Spinal cord (tissue), 10 donors: ENCODE results near the gene NRN1L. TPM values are rescaled to one million over a fixed set of nuclear protein-coding genes. Genes with fewer than 3 reads are reported as not detected.

Experiments used
- DNase-seq, 6 donors: peaks; one replicate each; pipeline versions ENCODE4 v3.0.0 to v3.0.0-alpha.2; 2013 to 2015; ENCODE audit warnings: low spot score in 6 of 6, low read depth in 4 of 6
- H3K27ac ChIP-seq: one replicate; pipeline ENCODE4 v1.5.1; 2013; ENCODE audit warnings: low read depth, low read length, control low read depth
- H3K27me3 ChIP-seq: one replicate; pipeline ENCODE4 v1.6.1; 2013; ENCODE audit warnings: low read length; ENCODE audit not compliant: control insufficient read depth, insufficient read depth
- H3K36me3 ChIP-seq: one replicate; pipeline ENCODE4 v1.6.1; 2013; ENCODE audit warnings: low read length; ENCODE audit not compliant: control insufficient read depth, insufficient read depth
- H3K4me1 ChIP-seq: one replicate; pipeline ENCODE4 v1.6.1; 2013; ENCODE audit warnings: low read length; ENCODE audit not compliant: control insufficient read depth, insufficient read depth
- H3K4me3 ChIP-seq: one replicate; pipeline ENCODE4 v1.5.1; 2013; ENCODE audit warnings: low read depth, low read length, control low read depth
- H3K9me3 ChIP-seq: one replicate; pipeline ENCODE4 v1.6.1; 2013; ENCODE audit warnings: low read length; ENCODE audit not compliant: control insufficient read depth, insufficient read depth
- WGBS: methylation state at CpG from one replicate; pipeline ENCODE4 v1.1.5; 2013; ENCODE audit warnings: missing lambda C conversion rate; ENCODE audit not compliant: insufficient coverage; 5-methylcytosine and 5-hydroxymethylcytosine counted together
- polyA plus RNA-seq, 2 donors: library from polyadenylated mRNA; unstranded; fragments of 120-200 nt; gene quantifications; one replicate each; pipeline ENCODE4 v1.2.1, GENCODE V29; 2013; ENCODE audit not compliant: insufficient read length in 2 of 2
- total RNA-seq, 2 donors: library from RNA; depleted of rRNA in 1 of 2; stranded (reverse); fragments of 120-200 nt in 1 of 2; fragments of >200 nt in 1 of 2; gene quantifications; one replicate each; pipeline versions ENCODE4 v1.2.3 to v1.2.4, GENCODE V29; 2013 to 2014
- donor health status: healthy.

NRN1L gene
- total and polyA plus RNA-seq, 4 donors = 0.89 to 2.5 (median 1.5) TPM

GRCh38 chr16:67888331-67888730, 3.6 kb downstream of the NRN1L start:
- Histone ChIP-seq H3K27ac (peak overlapping the region; percentile 37), H3K27me3 (no peaks in the 10 kb centered on the region), H3K4me1 (peaks cover 26% of the 10 kb centered on the region), H3K36me3 (peaks cover 32% of the 10 kb centered on the region), H3K9me3 (no peaks in the 10 kb centered on the region), H3K4me3 (no peak overlapping the region)
- 67% methylated on average over 1 of the region's 3 CpGs for WGBS
- peak in 1 of 6 donors; percentile 31 for DNase-seq

GRCh38 chr16:67892375-67892774, 7.7 kb downstream of the NRN1L start:
- no CpG with 5 or more reads among the region's 5 CpGs for WGBS
- H3K27ac ChIP-seq = no peak overlapping the region

GRCh38 chr16:67892899-67893742, 8.4 kb downstream of the NRN1L start, which contains the start of gene PSKH1:
PSKH1 (plus strand) TSS chr16:67893254; CDS start chr16:67908750, 15,496 bp downstream.
- DNase-seq = peak; percentile 74 to 99 (median 94)
- Histone ChIP-seq H3K27me3 (no peaks in the 10 kb centered on the region), H3K4me1 (peaks cover 39% of the 10 kb centered on the region), H3K27ac (peak within 1 kb of the TSS; percentile 86), H3K9me3 (no peaks in the 10 kb centered on the region), H3K4me3 (peak within 1 kb of the TSS; percentile 82), H3K36me3 (no peaks in the 10 kb centered on the region)
- under 1% methylated on average over 90 of the region's 90 CpGs for WGBS

More at GRCh38 chr16:67892375-67892774, 7.7 kb downstream of the NRN1L start:
- Histone ChIP-seq H3K4me1 (peaks cover 34% of the 10 kb centered on the region), H3K4me3 (peak overlapping the region; percentile 63), H3K9me3 (no peaks in the 10 kb centered on the region), H3K27me3 (no peaks in the 10 kb centered on the region), H3K36me3 (no peaks in the 10 kb centered on the region)
- DNase-seq = no peak

- Histone ChIP-seq H3K27me3 (no peaks in the 10 kb centered on the region), H3K4me3 (peak overlapping the region; percentile 82), H3K27ac (peak overlapping the region; percentile 86), H3K9me3 (no peaks in the 10 kb centered on the region), H3K36me3 (no peaks in the 10 kb centered on the region), H3K4me1 (peaks cover 38% of the 10 kb centered on the region)
- 23% methylated on average over 8 of the region's 14 CpGs for WGBS
- DNase-seq = no peak
Observed at GRCh38 chr16:67893743-67894399, 9.2 kb downstream of the NRN1L start.

- no peaks in the 10 kb centered on the region for H3K27me3 ChIP-seq
- peak overlapping the region; percentile 86 for H3K27ac ChIP-seq
- peak in 3 of 6 donors; percentile 42 to 91 (median 63) for DNase-seq
Observed at GRCh38 chr16:67897231-67897630, 12.5 kb downstream of the NRN1L start.

GRCh38 chr16:67901734-67902133, 17.0 kb downstream of the NRN1L start:
- no peak for DNase-seq
- Histone ChIP-seq H3K4me1 (peaks cover 12% of the 10 kb centered on the region), H3K9me3 (no peaks in the 10 kb centered on the region), H3K4me3 (no peak overlapping the region), H3K36me3 (peaks cover 14% of the 10 kb centered on the region), H3K27me3 (no peaks in the 10 kb centered on the region), H3K27ac (no peak overlapping the region)
- 84% methylated on average over 2 of the region's 5 CpGs for whole genome bisulfite sequencing

More at GRCh38 chr16:67897231-67897630, 12.5 kb downstream of the NRN1L start:
- Histone ChIP-seq H3K36me3 (peaks cover 7% of the 10 kb centered on the region), H3K4me3 (no peak overlapping the region), H3K9me3 (no peaks in the 10 kb centered on the region), H3K4me1 (peaks cover 38% of the 10 kb centered on the region)
- 47% methylated on average over 2 of the region's 3 CpGs for WGBS

GRCh38 chr16:67902831-67903230, 18.1 kb downstream of the NRN1L start:
- H3K27ac ChIP-seq = peak overlapping the region; percentile 2
- no peak for DNase-seq
- 68% methylated on average over 3 of the region's 4 CpGs for WGBS

GRCh38 chr16:67907397-67908180, 22.9 kb downstream of the NRN1L start:
- H3K9me3 ChIP-seq = no peaks in the 10 kb centered on the region
- H3K27ac ChIP-seq = no peak overlapping the region
- no peak overlapping the region for H3K4me3 ChIP-seq
- 90% methylated on average over 10 of the region's 11 CpGs for WGBS
- no peaks in the 10 kb centered on the region for H3K27me3 ChIP-seq
- H3K4me1 ChIP-seq = peaks cover 7% of the 10 kb centered on the region
- no peak for DNase-seq
- H3K36me3 ChIP-seq = peaks cover 41% of the 10 kb centered on the region

More at GRCh38 chr16:67902831-67903230, 18.1 kb downstream of the NRN1L start:
- no peak overlapping the region for H3K4me3 ChIP-seq
- peaks cover 6% of the 10 kb centered on the region for H3K4me1 ChIP-seq
- no peaks in the 10 kb centered on the region for H3K9me3 ChIP-seq
- H3K36me3 ChIP-seq = peaks cover 14% of the 10 kb centered on the region
- H3K27me3 ChIP-seq = no peaks in the 10 kb centered on the region

- Histone ChIP-seq H3K4me1 (peaks cover 7% of the 10 kb centered on the region), H3K4me3 (no peak overlapping the region), H3K9me3 (no peaks in the 10 kb centered on the region), H3K36me3 (peaks cover 37% of the 10 kb centered on the region), H3K27me3 (no peaks in the 10 kb centered on the region), H3K27ac (peak overlapping the region; percentile 63)
- 96% methylated on average over 35 of the region's 36 CpGs for whole genome bisulfite sequencing
- DNase-seq = no peak
Observed at GRCh38 chr16:67909056-67909742, 24.5 kb downstream of the NRN1L start.
